ENCODE measurements around the gene GRIK3. TPM values are rescaled to one million over a fixed set of nuclear protein-coding genes. Genes with fewer than 3 reads are reported as not detected.

The GRIK3 gene
- total and polyA plus RNA-seq, 7 experiments from 2014 or later, result not detected

DNA sequence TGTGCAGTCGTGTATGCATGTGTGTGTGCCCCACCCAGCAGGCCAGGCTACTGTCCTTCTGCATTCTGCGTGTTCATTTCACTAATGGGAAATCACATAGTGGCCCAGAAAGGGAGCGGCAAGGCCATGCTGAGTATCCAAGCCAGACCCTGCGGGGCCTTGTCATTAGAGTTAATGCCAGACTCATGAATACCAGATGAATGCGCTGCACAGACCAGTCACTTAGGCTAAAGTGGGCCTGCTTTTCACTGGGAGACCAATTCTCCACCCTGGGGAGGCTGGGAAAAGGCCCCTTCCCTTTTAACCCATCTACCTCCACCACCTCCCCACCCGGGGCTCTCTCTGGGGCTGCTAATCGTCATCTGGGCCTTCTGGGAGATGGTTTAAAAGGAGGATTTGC is 17.0 kb upstream of the GRIK3 start:
- H3K27me3 Mint-ChIP-seq, result peaks cover 0 to 38% (median 22%) of the 10 kb centered on the region in 5 donors
- Histone ChIP-seq H3K27ac (ENCODE audit: low read depth, low read length) (no peak overlapping the region), H3K9me3 (ENCODE audit: control insufficient read depth in 2 of 3, low read length in 3 of 3) (no peaks in the 10 kb centered on the region), H3K36me3 (ENCODE audit: control insufficient read depth in 2 of 3, insufficient read depth in 3 of 3, low read length in 3 of 3) (no peaks in the 10 kb centered on the region), H3K4me3 (ENCODE audit: low read length) (no peak overlapping the region), H3K27me3 (ENCODE audit: control insufficient read depth in 2 of 2, insufficient read depth in 2 of 2, low read length in 2 of 2) (no peaks in the 10 kb centered on the region), H3K4me1 (ENCODE audit: control insufficient read depth in 2 of 2, insufficient read depth in 2 of 2, low read length in 2 of 2) (no peaks in the 10 kb centered on the region)
- no peaks in the 10 kb centered on the region for H3K9me3 Mint-ChIP-seq
- DNase-seq, result no peak
- intact Hi-C loops (cut with micrococcal nuclease), result no loop called here
- H3K27ac Mint-ChIP-seq, result no peak overlapping the region
- H3K4me3 Mint-ChIP-seq, result no peak overlapping the region
- POLR2A ChIA-PET, result no interaction called here
- no peaks in the 10 kb centered on the region for H3K36me3 Mint-ChIP-seq
- H3K4me1 Mint-ChIP-seq, result no peaks in the 10 kb centered on the region
- CTCF ChIA-PET, result no interaction called here
- no peak for ATAC-seq

DNA sequence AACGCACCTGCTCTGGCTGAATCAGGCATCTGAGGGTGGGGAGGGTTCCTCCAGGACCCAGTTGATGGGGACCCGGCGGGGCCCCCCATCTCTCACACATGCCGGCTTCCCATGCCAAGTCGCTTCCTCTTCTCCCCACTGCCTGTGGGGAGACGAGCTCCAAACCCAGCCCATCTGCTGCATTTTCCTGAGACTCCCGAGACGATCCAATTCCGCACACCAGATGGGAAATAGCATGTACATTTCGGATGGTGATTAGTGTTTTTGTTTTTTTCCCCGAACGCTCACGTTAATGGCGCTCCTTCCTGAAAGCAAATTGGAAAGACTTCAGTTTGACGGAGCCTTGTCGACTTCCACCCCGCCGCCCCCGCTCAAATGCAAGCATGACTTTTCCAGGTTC is 13.2 kb upstream of the GRIK3 start:
- Histone ChIP-seq H3K27ac (ENCODE audit: low read depth, low read length) (no peak overlapping the region), H3K4me1 (ENCODE audit: control insufficient read depth in 2 of 2, insufficient read depth in 2 of 2, low read length in 2 of 2) (no peaks in the 10 kb centered on the region), H3K4me3 (ENCODE audit: low read length) (no peak overlapping the region), H3K9me3 (ENCODE audit: control insufficient read depth in 2 of 3, low read length in 3 of 3) (no peaks in the 10 kb centered on the region), H3K36me3 (ENCODE audit: control insufficient read depth in 2 of 3, insufficient read depth in 3 of 3, low read length in 3 of 3) (no peaks in the 10 kb centered on the region), H3K27me3 (ENCODE audit: control insufficient read depth in 2 of 2, insufficient read depth in 2 of 2, low read length in 2 of 2) (no peaks in the 10 kb centered on the region)
- H3K36me3 Mint-ChIP-seq, result no peaks in the 10 kb centered on the region
- peaks cover 0 to 5% (median 0%) of the 10 kb centered on the region in 11 donors for H3K9me3 Mint-ChIP-seq
- no peak for DNase-seq
- H3K4me3 Mint-ChIP-seq, result no peak overlapping the region
- POLR2A ChIA-PET, result no interaction called here
- H3K27me3 Mint-ChIP-seq, result peaks cover 5 to 59% (median 39%) of the 10 kb centered on the region in 5 donors
- no peak for ATAC-seq
- CTCF ChIA-PET, result no interaction called here
- H3K4me1 Mint-ChIP-seq, result peaks cover 0 to 3% (median 0%) of the 10 kb centered on the region in 7 donors
- H3K27ac Mint-ChIP-seq, result no peak overlapping the region
- intact Hi-C loops (cut with micrococcal nuclease), result no loop called here

DNA sequence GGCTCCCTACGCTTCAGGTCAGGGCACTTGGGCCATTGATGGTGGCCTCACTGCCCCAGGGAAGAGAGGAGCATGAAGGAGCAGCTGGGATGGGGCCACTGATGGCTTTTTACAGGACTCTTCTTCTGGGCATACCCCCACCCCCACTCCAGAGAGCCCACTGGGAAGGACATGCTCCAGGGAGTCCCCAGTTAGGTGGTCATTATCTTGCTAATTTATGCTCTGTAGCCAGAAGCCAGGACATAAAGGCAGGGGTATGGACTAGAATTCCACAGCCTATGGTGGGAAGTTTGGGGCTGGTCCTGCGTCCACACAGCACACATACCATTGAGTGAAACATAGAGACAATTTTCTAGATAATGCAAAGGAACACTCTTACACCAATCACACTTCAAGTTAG is 8.8 kb upstream of the GRIK3 start:
- peaks cover 0 to 3% (median 0%) of the 10 kb centered on the region in 7 donors for H3K4me1 Mint-ChIP-seq
- H3K4me3 ChIP-seq (ENCODE audit: low read length), result no peak overlapping the region
- ChIA-PET CTCF (no interaction called here), POLR2A (no interaction called here)
- H3K27ac Mint-ChIP-seq, result no peak overlapping the region
- peaks cover 0 to 2% of the 10 kb centered on the region in 2 donors for H3K27me3 ChIP-seq (ENCODE audit: control insufficient read depth in 2 of 2, insufficient read depth in 2 of 2, low read length in 2 of 2)
- H3K36me3 ChIP-seq (ENCODE audit: control insufficient read depth in 2 of 3, insufficient read depth in 3 of 3, low read length in 3 of 3), result no peaks in the 10 kb centered on the region
- H3K27ac ChIP-seq (ENCODE audit: low read depth, low read length), result no peak overlapping the region
- peaks cover 32 to 80% (median 69%) of the 10 kb centered on the region in 5 donors for H3K27me3 Mint-ChIP-seq
- no peak for ATAC-seq
- DNase-seq, result no peak
- H3K36me3 Mint-ChIP-seq, result peaks cover 0 to 6% (median 0%) of the 10 kb centered on the region in 5 donors
- intact Hi-C loops (cut with micrococcal nuclease), result no loop called here
- peaks cover 0 to 6% (median 0%) of the 10 kb centered on the region in 11 donors for H3K9me3 Mint-ChIP-seq
- H3K4me1 ChIP-seq (ENCODE audit: control insufficient read depth in 2 of 2, insufficient read depth in 2 of 2, low read length in 2 of 2), result no peaks in the 10 kb centered on the region
- H3K4me3 Mint-ChIP-seq, result no peak overlapping the region
- no peaks in the 10 kb centered on the region for H3K9me3 ChIP-seq (ENCODE audit: control insufficient read depth in 2 of 3, low read length in 3 of 3)

DNA sequence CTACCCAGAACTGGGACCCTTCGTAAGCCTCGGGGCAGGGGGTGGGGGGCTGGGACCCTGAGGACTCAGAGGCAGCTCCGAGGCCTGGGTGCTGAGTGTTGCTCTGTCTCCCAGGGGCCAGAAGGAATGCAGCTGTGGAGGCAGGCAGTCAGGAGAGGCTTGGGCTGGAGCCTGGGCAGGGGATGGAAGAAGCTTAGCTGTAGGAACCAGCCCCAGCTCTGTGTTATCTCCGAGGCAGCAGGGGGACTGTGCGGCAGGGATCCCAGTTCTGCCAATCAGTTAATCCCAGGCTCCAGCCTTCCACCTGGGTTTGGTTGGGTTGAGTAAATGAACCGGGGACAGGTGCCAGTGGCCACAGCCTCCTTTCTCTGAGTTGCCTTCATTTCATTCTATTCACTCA is 8.2 kb upstream of the GRIK3 start:
- Mint-ChIP-seq H3K9me3 (peaks cover 0 to 6% (median 0%) of the 10 kb centered on the region in 11 donors), H3K27ac (no peak overlapping the region), H3K27me3 (peaks cover 36 to 79% (median 65%) of the 10 kb centered on the region in 5 donors), H3K4me1 (peaks cover 0 to 3% (median 0%) of the 10 kb centered on the region in 7 donors), H3K36me3 (peaks cover 0 to 6% (median 0%) of the 10 kb centered on the region in 5 donors), H3K4me3 (no peak overlapping the region)
- no peak for ATAC-seq
- H3K4me1 ChIP-seq (ENCODE audit: control insufficient read depth in 2 of 2, insufficient read depth in 2 of 2, low read length in 2 of 2), result no peaks in the 10 kb centered on the region
- no peak overlapping the region for H3K27ac ChIP-seq (ENCODE audit: low read depth, low read length)
- intact Hi-C loops (cut with micrococcal nuclease), result no loop called here
- ChIA-PET CTCF (no interaction called here), POLR2A (no interaction called here)
- no peak overlapping the region for H3K4me3 ChIP-seq (ENCODE audit: low read length)
- no peaks in the 10 kb centered on the region for H3K9me3 ChIP-seq (ENCODE audit: control insufficient read depth in 2 of 3, low read length in 3 of 3)
- H3K27me3 ChIP-seq (ENCODE audit: control insufficient read depth in 2 of 2, insufficient read depth in 2 of 2, low read length in 2 of 2), result peaks cover 0 to 3% of the 10 kb centered on the region in 2 donors
- no peaks in the 10 kb centered on the region for H3K36me3 ChIP-seq (ENCODE audit: control insufficient read depth in 2 of 3, insufficient read depth in 3 of 3, low read length in 3 of 3)
- DNase-seq, result no peak

DNA sequence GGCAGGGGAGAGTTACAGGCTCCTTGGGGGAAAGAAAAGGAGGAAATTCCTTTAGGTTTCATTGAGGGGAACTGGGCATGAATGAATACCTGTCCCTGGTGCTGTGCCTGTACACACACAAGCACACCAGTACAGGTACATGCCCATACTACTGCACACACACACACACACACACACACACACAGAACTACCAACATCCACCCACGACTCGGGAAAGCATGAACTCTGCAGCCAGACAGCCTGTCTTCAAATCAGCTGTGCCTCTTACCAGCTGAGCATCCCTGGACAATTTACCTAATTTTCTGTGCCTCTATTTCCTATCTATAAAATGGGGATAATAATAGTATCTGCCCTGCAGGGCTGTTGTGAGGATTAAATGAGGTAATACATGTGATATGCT is 7.2 kb upstream of the GRIK3 start:
- Histone ChIP-seq H3K36me3 (ENCODE audit: control insufficient read depth in 2 of 3, insufficient read depth in 3 of 3, low read length in 3 of 3) (no peaks in the 10 kb centered on the region), H3K27me3 (ENCODE audit: control insufficient read depth in 2 of 2, insufficient read depth in 2 of 2, low read length in 2 of 2) (peaks cover 0 to 5% of the 10 kb centered on the region in 2 donors), H3K9me3 (ENCODE audit: control insufficient read depth in 2 of 3, low read length in 3 of 3) (no peaks in the 10 kb centered on the region), H3K27ac (ENCODE audit: low read depth, low read length) (no peak overlapping the region), H3K4me1 (ENCODE audit: control insufficient read depth in 2 of 2, insufficient read depth in 2 of 2, low read length in 2 of 2) (no peaks in the 10 kb centered on the region), H3K4me3 (ENCODE audit: low read length) (no peak overlapping the region)
- intact Hi-C loops (cut with micrococcal nuclease), result no loop called here
- ChIA-PET CTCF (no interaction called here), POLR2A (no interaction called here)
- DNase-seq, result no peak
- peaks cover 0 to 6% (median 0%) of the 10 kb centered on the region in 5 donors for H3K36me3 Mint-ChIP-seq
- peaks cover 0 to 6% (median 0%) of the 10 kb centered on the region in 11 donors for H3K9me3 Mint-ChIP-seq
- H3K4me1 Mint-ChIP-seq, result peaks cover 0 to 7% (median 0%) of the 10 kb centered on the region in 7 donors
- H3K4me3 Mint-ChIP-seq, result no peak overlapping the region
- no peak for ATAC-seq
- no peak overlapping the region for H3K27ac Mint-ChIP-seq
- H3K27me3 Mint-ChIP-seq, result peaks cover 46 to 76% (median 70%) of the 10 kb centered on the region in 5 donors

DNA sequence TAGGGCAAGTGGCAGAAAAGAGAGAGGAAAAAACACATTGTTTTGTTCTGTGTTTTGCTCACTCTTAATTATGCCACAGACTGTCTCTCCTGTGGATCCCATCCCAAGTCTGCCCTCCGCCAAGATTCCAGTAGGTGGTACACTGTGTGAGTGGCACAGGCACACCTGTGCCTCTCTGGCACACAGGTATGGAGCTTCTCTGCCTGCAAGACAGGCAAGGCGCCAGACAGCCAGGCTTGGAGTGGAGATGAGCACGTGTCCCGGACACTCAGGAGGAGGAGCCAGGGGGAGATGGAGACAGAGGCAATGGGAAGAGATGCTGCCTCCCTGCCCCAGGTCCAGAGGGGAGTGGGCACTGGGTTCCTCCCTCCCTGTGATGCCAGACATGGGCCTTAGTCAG is 6.5 kb upstream of the GRIK3 start:
- H3K27ac ChIP-seq (ENCODE audit: low read depth, low read length), result no peak overlapping the region
- peaks cover 0 to 7% (median 6%) of the 10 kb centered on the region in 7 donors for H3K4me1 Mint-ChIP-seq
- peaks cover 0 to 6% of the 10 kb centered on the region in 2 donors for H3K27me3 ChIP-seq (ENCODE audit: control insufficient read depth in 2 of 2, insufficient read depth in 2 of 2, low read length in 2 of 2)
- intact Hi-C loops (cut with micrococcal nuclease), result no loop called here
- ChIA-PET POLR2A (no interaction called here), CTCF (no interaction called here)
- peaks cover 51 to 76% (median 71%) of the 10 kb centered on the region in 5 donors for H3K27me3 Mint-ChIP-seq
- H3K27ac Mint-ChIP-seq, result no peak overlapping the region
- peaks cover 0 to 6% (median 0%) of the 10 kb centered on the region in 5 donors for H3K36me3 Mint-ChIP-seq
- peaks cover 0 to 5% (median 0%) of the 10 kb centered on the region in 11 donors for H3K9me3 Mint-ChIP-seq
- DNase-seq, result no peak
- no peak for ATAC-seq
- no peaks in the 10 kb centered on the region for H3K4me1 ChIP-seq (ENCODE audit: control insufficient read depth in 2 of 2, insufficient read depth in 2 of 2, low read length in 2 of 2)
- H3K4me3 Mint-ChIP-seq, result no peak overlapping the region
- H3K9me3 ChIP-seq (ENCODE audit: control insufficient read depth in 2 of 3, low read length in 3 of 3), result no peaks in the 10 kb centered on the region
- no peak overlapping the region for H3K4me3 ChIP-seq (ENCODE audit: low read length)
- no peaks in the 10 kb centered on the region for H3K36me3 ChIP-seq (ENCODE audit: control insufficient read depth in 2 of 3, insufficient read depth in 3 of 3, low read length in 3 of 3)

DNA sequence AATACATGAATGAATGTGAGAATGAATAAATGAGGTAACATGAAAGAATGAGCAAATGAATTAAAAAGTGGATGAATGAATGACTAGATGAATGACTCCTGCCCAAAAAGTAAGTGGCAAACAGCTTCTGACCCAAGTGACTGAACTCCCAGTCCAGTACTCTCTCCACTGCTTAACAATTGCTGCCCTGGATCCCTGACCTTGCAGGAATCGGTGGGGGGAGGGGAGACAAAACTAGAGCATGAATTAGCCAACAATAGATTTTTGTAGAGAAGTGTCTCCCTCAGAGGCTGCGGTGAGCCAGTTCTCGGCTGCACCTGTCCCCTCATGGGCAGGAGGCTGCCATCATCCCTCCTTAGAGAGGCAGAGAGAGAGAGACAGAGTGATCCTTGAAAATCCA is 5.9 kb upstream of the GRIK3 start:
- ChIA-PET POLR2A (no interaction called here), CTCF (no interaction called here)
- Mint-ChIP-seq H3K9me3 (peaks cover 0 to 4% (median 0%) of the 10 kb centered on the region in 11 donors), H3K27me3 (peaks cover 55 to 80% (median 74%) of the 10 kb centered on the region in 5 donors), H3K4me1 (peaks cover 0 to 12% (median 7%) of the 10 kb centered on the region in 7 donors), H3K36me3 (peaks cover 0 to 6% (median 0%) of the 10 kb centered on the region in 5 donors), H3K4me3 (no peak overlapping the region), H3K27ac (no peak overlapping the region)
- no peaks in the 10 kb centered on the region for H3K36me3 ChIP-seq (ENCODE audit: control insufficient read depth in 2 of 3, insufficient read depth in 3 of 3, low read length in 3 of 3)
- DNase-seq, result no peak
- no peaks in the 10 kb centered on the region for H3K9me3 ChIP-seq (ENCODE audit: control insufficient read depth in 2 of 3, low read length in 3 of 3)
- no peak for ATAC-seq
- intact Hi-C loops (cut with micrococcal nuclease), result no loop called here
- H3K27me3 ChIP-seq (ENCODE audit: control insufficient read depth in 2 of 2, insufficient read depth in 2 of 2, low read length in 2 of 2), result peaks cover 0 to 6% of the 10 kb centered on the region in 2 donors
- H3K27ac ChIP-seq (ENCODE audit: low read depth, low read length), result no peak overlapping the region
- no peaks in the 10 kb centered on the region for H3K4me1 ChIP-seq (ENCODE audit: control insufficient read depth in 2 of 2, insufficient read depth in 2 of 2, low read length in 2 of 2)
- H3K4me3 ChIP-seq (ENCODE audit: low read length), result no peak overlapping the region

All from naive thymus-derived CD4-positive, alpha-beta T cell (primary cell).